A549 (cell line): ENCODE data around the gene GATB. TPM values are rescaled to one million over a fixed set of nuclear protein-coding genes. Genes with fewer than 3 reads are reported as not detected.

Experiments
- ATAC-seq, 2 experiments: fragments of 200-7000 bp in 1 of 2; fragments of >200 bp in 1 of 2; cut with Nextera tagmentation in 1 of 2; cut with Tn5 transposase in 1 of 2; 3 replicates each; pipeline versions ENCODE4 v1.8.0 to v1.9.1; 2018 to 2020; ENCODE audit warnings: mild to moderate bottlenecking in 1 of 2, moderate library complexity in 1 of 2
- CTCF ChIA-PET: fragments of 300-600 bp; sonication (Branson Sonifier 250); formaldehyde crosslinking; extraction: SDS; loops from one replicate; lab custom pipeline; 2021; ENCODE audit warnings: antibody characterized with exemption, inconsistent platforms; lab: Yijun Ruan, JAX
- POLR2A ChIA-PET: fragments of 350-600 bp; formaldehyde crosslinking; extraction: SDS; loops from one replicate; lab custom pipeline; 2021; ENCODE audit warnings: antibody characterized with exemption, inconsistent platforms; lab: Yijun Ruan, JAX
- DNase-seq, 2 experiments: peaks; one replicate each; pipeline versions ENCODE4 v3.0.0 to v3.0.0-alpha.2; 2011 to 2016; ENCODE audit warnings: low read depth in 1 of 2, low spot score in 1 of 2
- FAIRE-seq: peaks from 2 replicates; lab custom pipeline; 2011; peaks lifted over from hg19 to GRCh38; lab: Jason Lieb, UNC
- H3K27ac ChIP-seq, 2 experiments: fragments of >200 bp; sonication (Bioruptor Twin); formaldehyde crosslinking; 3 replicates each; pipeline ENCODE4 v1.5.1; 2016 to 2017
- H3K4me1 ChIP-seq: fragments of >200 bp; sonication (Bioruptor Twin); formaldehyde crosslinking; 3 replicates; pipeline ENCODE4 v1.6.1; 2016
- H3K4me2 ChIP-seq: fragments of >200 bp; sonication (Bioruptor Twin); formaldehyde crosslinking; 3 replicates; pipeline ENCODE4 v1.6.1; 2016
- H3K4me3 ChIP-seq: fragments of >200 bp; sonication (Bioruptor Twin); formaldehyde crosslinking; 3 replicates; pipeline ENCODE4 v1.5.1; 2016
- H3K9me3 ChIP-seq: fragments of >200 bp; sonication (Bioruptor Twin); formaldehyde crosslinking; 3 replicates; pipeline ENCODE4 v1.6.1; 2016
- BHLHE40 ChIP-seq: IDR thresholded peaks from 2 replicates; pipeline ENCODE4 v1.6.1; 2012; ENCODE audit warnings: low read depth, low read length, inconsistent platforms
- CHD4 ChIP-seq: fragments of 200-600 bp; sonication (generic); IDR thresholded peaks from 2 replicates; pipeline ENCODE4 v1.6.1; 2016; ENCODE audit warnings: antibody characterized with exemption, mild to moderate bottlenecking, borderline replicate concordance
- CTCF ChIP-seq: fragments of >200 bp; sonication (Bioruptor Twin); formaldehyde crosslinking; IDR thresholded peaks from 3 replicates; pipeline ENCODE4 v1.5.1; 2016
- E2F6 ChIP-seq: IDR thresholded peaks from 2 replicates; pipeline ENCODE4 v1.6.1; 2012; ENCODE audit warnings: low read depth, borderline replicate concordance
- ESRRA ChIP-seq: fragments of 150-350 bp; IDR thresholded peaks from 2 replicates; pipeline ENCODE4 v1.6.1; 2014; ENCODE audit warnings: mild to moderate bottlenecking, low read length, borderline replicate concordance
- FOXS1 ChIP-seq: fragments of 250-450 bp; sonication (Bioruptor Pico); IDR thresholded peaks from 2 replicates; pipeline ENCODE4 v1.5.0; 2020; ENCODE audit warnings: mild to moderate bottlenecking, moderate library complexity
- HOXA7 ChIP-seq: fragments of 250-450 bp; sonication (Bioruptor Pico); IDR thresholded peaks from 2 replicates; pipeline ENCODE4 v1.5.0; 2020; ENCODE audit warnings: mild to moderate bottlenecking, moderate library complexity
- JUN ChIP-seq, 2 experiments: fragments of >200 bp; sonication (Bioruptor Twin); formaldehyde crosslinking; IDR thresholded peaks; 2 replicates in 1 of 2; 3 replicates in 1 of 2; pipeline ENCODE4 v1.6.1; 2016 to 2017
- NFE2L2 ChIP-seq: fragments of 150-350 bp; conservative IDR thresholded peaks from 2 replicates; pipeline ENCODE4 v1.6.1; 2014; ENCODE audit warnings: low read length
- NR3C1 ChIP-seq: fragments of >200 bp; sonication (Bioruptor Twin); formaldehyde crosslinking; IDR thresholded peaks from 3 replicates; pipeline ENCODE4 v1.6.1; 2017
- POLR2AphosphoS2 ChIP-seq: conservative IDR thresholded peaks from 2 replicates; pipeline ENCODE4 v1.6.1; 2012; ENCODE audit warnings: low read length, improper control_type of control experiment, inconsistent platforms
- RNF2 ChIP-seq: fragments of 200-600 bp; sonication (generic); IDR thresholded peaks from 2 replicates; pipeline ENCODE4 v1.6.1; 2016; ENCODE audit warnings: low read depth, mild to moderate bottlenecking, antibody characterized with exemption, moderate library complexity, borderline replicate concordance
- SMC3 ChIP-seq: fragments of >200 bp; sonication (Bioruptor Twin); formaldehyde crosslinking; IDR thresholded peaks from 3 replicates; pipeline ENCODE4 v1.6.1; 2018; ENCODE audit warnings: inconsistent platforms
- SREBF2 ChIP-seq: fragments of 450-650 bp; IDR thresholded peaks from 2 replicates; pipeline ENCODE4 v1.6.1; 2014; ENCODE audit warnings: mild to moderate bottlenecking, moderate library complexity
- WGBS: methylation state at CpG from one replicate; pipeline ENCODE4 v1.1.6; 2017; ENCODE audit errors: missing lambda C conversion rate; 5-methylcytosine and 5-hydroxymethylcytosine counted together
- polyA plus RNA-seq, 4 experiments: library from polyadenylated mRNA; depleted of rRNA in 3 of 4; stranded (reverse); fragments of >200 nt; fragmentation: RNase III in 1 of 4; extraction: RNeasy Plus Mini Kit Qiagen cat#74134 plus additional on column Dnase treatment in 1 of 4; gene quantifications; 2 replicates in 3 of 4; 3 replicates in 1 of 4; pipeline ENCODE4 v1.2.3, GENCODE V29; 2011 to 2017
- TF ChIP-seq, protein P1 (sequence below): fragments of 150-350 bp; IDR thresholded peaks from 2 replicates; pipeline ENCODE4 v1.6.1; 2014; ENCODE audit warnings: low read depth, mild to moderate bottlenecking, low read length

GATB gene
- polyA plus RNA-seq, 2 of the 4 experiments (the other 2 are of a cell fraction), result 12.1 to 17.8 TPM

GRCh38 chr4:151718984-151719955, 41.5 kb downstream of the GATB start:
- Histone ChIP-seq H3K4me1 (no peaks in the 10 kb centered on the region), H3K4me2 (no peak overlapping the region), H3K27ac (no peak overlapping the region), H3K9me3 (no peaks in the 10 kb centered on the region), H3K4me3 (no peak overlapping the region)
- 87% methylated on average over 19 of the region's 19 CpGs for WGBS
- ATAC-seq (no peak), FAIRE-seq (no peak), DNase-seq (no peak)
- TF ChIP-seq CHD4 (no peak), ESRRA (no peak), JUN (IDR thresholded peaks at IDR 0.05) (no peak), NFE2L2 (no peak)
- ChIA-PET CTCF (no interaction called here), POLR2A (no interaction called here)

DNA sequence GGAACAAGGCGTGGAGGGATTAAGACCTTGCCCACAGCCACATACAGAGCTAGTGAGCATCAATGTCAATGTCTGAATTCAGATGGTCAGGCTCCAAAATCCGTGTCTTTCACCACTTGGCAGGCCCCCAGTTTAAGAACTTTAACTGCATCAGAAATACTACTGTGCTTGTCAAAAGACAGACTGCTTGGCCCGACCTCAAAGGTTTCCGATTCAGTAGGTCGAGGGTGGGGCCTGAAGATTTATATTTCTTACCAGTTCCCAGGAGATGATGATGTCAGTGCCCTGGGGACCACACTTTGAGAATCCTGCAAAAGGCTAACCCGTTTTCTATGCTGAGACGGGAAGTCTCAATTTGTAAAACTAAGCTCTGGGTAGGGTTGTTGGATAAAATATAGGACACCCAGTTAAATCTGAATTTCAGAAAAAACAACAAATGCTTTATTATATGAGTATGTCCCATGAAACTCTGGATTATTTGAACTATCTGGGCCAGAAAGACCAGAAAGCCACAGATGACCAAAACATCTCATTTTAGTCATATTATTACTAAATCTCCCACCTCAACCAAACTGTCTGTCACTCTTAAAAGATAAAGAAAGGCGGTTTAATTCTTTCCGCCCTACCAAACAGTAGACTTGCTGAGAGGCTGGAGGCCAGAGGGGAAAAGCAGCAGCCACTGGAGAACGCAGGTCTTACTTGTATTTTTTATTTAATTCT, 42.7 kb downstream of the GATB start:
- no peak overlapping the region for H3K4me2 ChIP-seq
- 73% methylated on average over 10 of the region's 10 CpGs for WGBS
- TF ChIP-seq HOXA7 (CRISPR knock-in tag), result no peak
- TF ChIP-seq SMC3, result no peak
- TF ChIP-seq, protein P1, sequence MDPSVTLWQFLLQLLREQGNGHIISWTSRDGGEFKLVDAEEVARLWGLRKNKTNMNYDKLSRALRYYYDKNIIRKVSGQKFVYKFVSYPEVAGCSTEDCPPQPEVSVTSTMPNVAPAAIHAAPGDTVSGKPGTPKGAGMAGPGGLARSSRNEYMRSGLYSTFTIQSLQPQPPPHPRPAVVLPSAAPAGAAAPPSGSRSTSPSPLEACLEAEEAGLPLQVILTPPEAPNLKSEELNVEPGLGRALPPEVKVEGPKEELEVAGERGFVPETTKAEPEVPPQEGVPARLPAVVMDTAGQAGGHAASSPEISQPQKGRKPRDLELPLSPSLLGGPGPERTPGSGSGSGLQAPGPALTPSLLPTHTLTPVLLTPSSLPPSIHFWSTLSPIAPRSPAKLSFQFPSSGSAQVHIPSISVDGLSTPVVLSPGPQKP, result no peak
- no peak for TF ChIP-seq NR3C1
- no peak for TF ChIP-seq SREBF2
- no peak for TF ChIP-seq FOXS1 (CRISPR knock-in tag)
- no peak for TF ChIP-seq BHLHE40
- DNase-seq, result no peak
- no peak for FAIRE-seq
- ChIA-PET CTCF (no interaction called here), POLR2A (no interaction called here)
- H3K4me3 ChIP-seq, result no peak overlapping the region
- no peaks in the 10 kb centered on the region for H3K4me1 ChIP-seq
- no peak overlapping the region for H3K27ac ChIP-seq
- no peaks in the 10 kb centered on the region for H3K9me3 ChIP-seq
- ATAC-seq, result no peak

DNA sequence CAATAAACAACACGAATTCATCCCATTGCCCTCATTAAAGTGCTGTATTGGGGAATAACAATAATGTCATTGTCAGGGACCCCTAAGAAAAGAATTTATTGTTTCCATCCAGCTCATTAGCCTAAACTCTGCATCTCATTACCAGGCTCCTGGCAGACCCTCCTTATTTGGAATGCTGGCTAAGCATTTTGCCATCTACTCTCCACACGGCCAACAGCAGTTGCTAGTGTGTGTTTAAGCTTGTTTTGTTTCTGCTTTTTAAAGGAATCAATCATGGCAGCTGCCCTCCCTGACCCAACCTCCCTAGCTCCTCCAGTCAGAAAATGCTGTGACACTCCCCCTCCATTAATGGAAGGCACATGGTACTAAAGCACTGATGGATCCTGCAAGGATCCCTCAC, 43.5 kb downstream of the GATB start:
- H3K9me3 ChIP-seq, result no peaks in the 10 kb centered on the region

More for the DNA sequence above, 43.5 kb downstream of the GATB start:
- TF ChIP-seq RNF2 (no peak), E2F6 (no peak), POLR2AphosphoS2 (no peak), CTCF (no peak)
- TF ChIP-seq, protein P1, result no peak
- DNase-seq (no peak), ATAC-seq (no peak), FAIRE-seq (no peak)
- 78% methylated on average over 2 of the region's 2 CpGs for WGBS
- no peak overlapping the region for H3K27ac ChIP-seq
- H3K4me2 ChIP-seq, result no peak overlapping the region
- ChIA-PET CTCF (no interaction called here), POLR2A (no interaction called here)
- H3K4me1 ChIP-seq, result no peaks in the 10 kb centered on the region
- H3K4me3 ChIP-seq, result no peak overlapping the region
